IgD-negative memory B cell (primary cell): ENCODE measurements around the gene TNFRSF1A. TPM values are rescaled to one million over a fixed set of nuclear protein-coding genes. Genes with fewer than 3 reads are reported as not detected.

Experiments
- H3K27ac Mint-ChIP-seq, 3 donors: one replicate each; pipeline ENCODE4 v1.8.0; 2020 to 2022; ENCODE audit warnings: mild to moderate bottlenecking in 3 of 3, mixed read lengths in 3 of 3, moderate library complexity in 1 of 3
- H3K27me3 Mint-ChIP-seq: one replicate; pipeline ENCODE4 v1.8.0; 2021; ENCODE audit warnings: mixed read lengths
- H3K36me3 Mint-ChIP-seq: one replicate; pipeline ENCODE4 v1.8.0; 2020; ENCODE audit warnings: mild to moderate bottlenecking, mixed read lengths
- H3K4me1 Mint-ChIP-seq, 3 donors: one replicate each; pipeline ENCODE4 v1.8.0; 2020 to 2022; ENCODE audit warnings: mixed read lengths in 3 of 3, mild to moderate bottlenecking in 1 of 3
- H3K4me3 Mint-ChIP-seq, 4 donors: one replicate each; pipeline ENCODE4 v1.8.0; 2020 to 2022; ENCODE audit warnings: mild to moderate bottlenecking in 4 of 4, mixed read lengths in 4 of 4, moderate library complexity in 3 of 4
- H3K9me3 Mint-ChIP-seq, 3 donors: one replicate each; pipeline ENCODE4 v1.8.0; 2020 to 2021; ENCODE audit warnings: mixed read lengths in 3 of 3, mild to moderate bottlenecking in 1 of 3
- polyA plus RNA-seq: library from polyadenylated mRNA; unstranded; fragments of 300-500 nt; fragmentation: Illumina TruSeq; gene quantifications from one replicate; pipeline ENCODE4 v1.2.3, GENCODE V29; 2021

TNFRSF1A gene
- polyA plus RNA-seq, 1 donor from 2014 or later, result 2.4 TPM

DNA sequence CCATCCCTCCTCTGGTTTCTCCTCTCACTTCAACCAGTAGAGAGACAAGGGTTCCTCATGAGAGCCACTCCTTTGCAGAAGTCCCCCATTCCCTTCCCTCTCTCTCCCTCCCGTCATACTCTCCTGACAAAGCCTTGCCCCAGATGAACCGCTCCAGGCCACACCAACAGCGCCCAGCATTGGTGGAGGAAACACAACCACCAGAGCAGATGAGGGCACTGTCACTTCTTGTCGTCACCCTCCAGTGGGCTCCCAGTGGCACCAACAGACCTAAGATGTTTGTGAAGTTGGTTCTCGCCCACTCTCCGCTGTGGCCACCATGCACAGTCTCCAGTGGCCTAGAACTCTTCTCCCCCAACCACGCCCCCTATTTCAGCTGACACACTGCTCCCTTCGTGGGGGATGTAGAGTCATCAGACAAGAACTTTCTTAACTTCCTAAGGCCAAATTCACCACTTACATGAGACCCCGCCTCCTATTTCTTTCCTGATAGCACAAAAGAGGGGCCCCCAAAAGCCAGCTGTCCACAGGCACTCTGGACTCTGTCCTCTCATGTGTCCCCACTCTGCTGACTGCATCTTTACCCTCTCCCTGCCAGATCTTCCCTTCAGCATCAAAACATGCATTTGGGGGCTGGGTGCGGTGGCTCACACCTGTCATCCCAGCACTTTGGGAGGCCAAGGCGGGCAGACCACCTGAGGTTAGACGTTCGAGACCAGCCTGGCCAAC, 60.6 kb downstream of the TNFRSF1A start:
- no peaks in the 10 kb centered on the region for H3K36me3 Mint-ChIP-seq
- H3K4me3 Mint-ChIP-seq, result no peak overlapping the region
- H3K9me3 Mint-ChIP-seq, result no peaks in the 10 kb centered on the region
- peaks cover 39% of the 10 kb centered on the region for H3K27me3 Mint-ChIP-seq
- H3K4me1 Mint-ChIP-seq, result peaks cover 0 to 9% (median 6%) of the 10 kb centered on the region in 3 donors
- H3K27ac Mint-ChIP-seq, result no peak overlapping the region

DNA sequence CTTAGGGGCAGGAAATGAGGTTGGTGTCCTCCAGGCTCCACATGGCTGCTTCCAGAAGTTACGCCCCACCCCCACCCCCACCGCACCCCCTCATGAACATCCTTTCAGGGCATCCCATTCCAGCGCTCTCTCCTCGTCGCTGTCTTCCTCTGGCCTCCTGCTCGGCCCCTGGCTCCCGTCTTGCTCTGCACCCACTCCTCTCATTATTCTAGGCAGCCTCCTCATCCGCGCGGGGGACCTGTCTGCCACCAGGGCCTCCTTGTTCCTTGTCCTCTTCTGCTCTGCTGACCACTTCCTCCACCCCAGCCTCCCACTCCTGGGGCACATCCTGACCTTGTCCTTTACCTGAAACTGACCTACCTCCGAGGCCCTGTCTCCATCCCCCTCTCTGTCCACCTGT, 61.2 kb downstream of the TNFRSF1A start:
- H3K36me3 Mint-ChIP-seq, result no peaks in the 10 kb centered on the region
- no peak overlapping the region for H3K27ac Mint-ChIP-seq
- H3K9me3 Mint-ChIP-seq, result no peaks in the 10 kb centered on the region
- peaks cover 43% of the 10 kb centered on the region for H3K27me3 Mint-ChIP-seq
- H3K4me3 Mint-ChIP-seq, result no peak overlapping the region
- H3K4me1 Mint-ChIP-seq, result peaks cover 0 to 9% (median 6%) of the 10 kb centered on the region in 3 donors

DNA sequence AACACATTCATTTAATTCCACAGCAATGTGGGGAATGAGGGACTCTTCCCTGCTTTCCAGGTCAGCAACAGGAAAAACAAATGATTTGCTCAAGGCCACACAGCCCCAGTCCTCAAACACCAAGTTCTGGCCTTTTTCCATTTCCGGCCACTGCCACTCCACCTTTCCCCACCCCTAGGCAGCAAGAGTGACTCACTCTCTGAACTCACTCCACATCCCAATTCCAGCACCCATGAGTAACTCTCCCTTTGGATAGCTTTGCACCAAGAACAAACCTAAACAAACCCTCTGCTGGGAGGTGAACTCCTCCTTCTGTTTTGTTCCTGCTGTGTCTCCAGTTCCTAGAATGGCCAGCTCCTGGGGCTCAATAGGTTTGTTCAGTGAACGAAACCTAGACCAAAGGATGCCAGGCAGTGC, 61.8 kb downstream of the TNFRSF1A start:
- H3K4me3 Mint-ChIP-seq, result peak overlapping the region in 1 of 4 donors; percentile 53
- no peak overlapping the region for H3K27ac Mint-ChIP-seq
- H3K4me1 Mint-ChIP-seq, result peaks cover 0 to 7% (median 5%) of the 10 kb centered on the region in 3 donors
- H3K27me3 Mint-ChIP-seq, result peaks cover 42% of the 10 kb centered on the region
- no peaks in the 10 kb centered on the region for H3K36me3 Mint-ChIP-seq
- no peaks in the 10 kb centered on the region for H3K9me3 Mint-ChIP-seq

DNA sequence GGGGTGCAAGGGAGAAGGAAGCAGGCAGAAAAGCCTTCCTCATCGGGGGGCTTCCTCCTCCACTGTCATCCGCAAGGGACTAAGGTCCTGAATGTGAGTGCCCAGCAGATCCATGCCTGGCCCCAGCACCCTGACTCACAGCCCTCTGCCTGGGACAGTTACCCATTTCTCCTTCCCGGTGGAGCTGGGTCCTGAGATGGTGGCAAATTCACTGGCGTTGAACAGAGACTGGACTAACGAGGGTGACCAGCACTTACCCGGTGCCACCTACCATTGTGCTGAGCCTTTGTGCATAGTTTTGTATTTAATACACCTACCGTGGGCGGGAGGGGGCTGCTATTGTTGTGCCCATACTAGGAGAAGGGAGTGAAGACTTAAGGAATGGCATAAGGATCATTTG, 62.2 kb downstream of the TNFRSF1A start:
- no peaks in the 10 kb centered on the region for H3K36me3 Mint-ChIP-seq
- peak overlapping the region in 1 of 3 donors; percentile 73 for H3K27ac Mint-ChIP-seq
- H3K27me3 Mint-ChIP-seq, result peaks cover 44% of the 10 kb centered on the region
- no peaks in the 10 kb centered on the region for H3K9me3 Mint-ChIP-seq
- peaks cover 0 to 5% (median 4%) of the 10 kb centered on the region in 3 donors for H3K4me1 Mint-ChIP-seq
- peak overlapping the region in 2 of 4 donors; percentile 15 to 53 for H3K4me3 Mint-ChIP-seq

DNA sequence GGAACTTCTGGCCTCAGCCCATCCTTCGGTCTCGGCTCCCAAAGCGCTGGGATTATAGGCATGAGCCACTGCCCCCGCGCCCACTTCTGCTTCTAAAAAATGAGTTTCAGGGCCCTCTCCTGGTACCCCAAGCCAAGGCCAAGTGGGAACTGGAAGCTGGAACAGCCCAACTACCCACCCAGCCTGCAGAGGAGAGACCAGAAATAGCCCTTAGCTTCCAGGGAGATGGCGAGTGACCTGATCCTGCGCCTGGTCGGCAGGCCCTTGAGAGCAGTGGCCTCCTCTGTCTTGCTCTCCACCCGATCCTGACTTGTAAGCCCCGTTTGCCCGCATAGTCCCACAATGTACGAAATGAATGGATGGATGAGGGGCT, 62.6 kb downstream of the TNFRSF1A start:
- Mint-ChIP-seq H3K27ac (no peak overlapping the region), H3K27me3 (peaks cover 44% of the 10 kb centered on the region), H3K36me3 (no peaks in the 10 kb centered on the region), H3K9me3 (no peaks in the 10 kb centered on the region), H3K4me1 (peaks cover 0 to 5% (median 4%) of the 10 kb centered on the region in 3 donors), H3K4me3 (peak overlapping the region in 3 of 4 donors; percentile 38 to 53 (median 43))

Other genes starting within 250 kb of the TNFRSF1A start
- gene VWF, start 217.4 kb downstream of the TNFRSF1A start, polyA plus RNA-seq, result 0.11 TPM
- 9.6 TPM for gene CD9, start 141.7 kb downstream of the TNFRSF1A start, polyA plus RNA-seq
- not detected for gene PLEKHG6, start 31.4 kb downstream of the TNFRSF1A start, polyA plus RNA-seq
- not detected for gene SCNN1A, start 33.5 kb upstream of the TNFRSF1A start, polyA plus RNA-seq
- gene LTBR, start 42.1 kb upstream of the TNFRSF1A start, polyA plus RNA-seq, result not detected
- 264 TPM for gene CD27, start 102.9 kb upstream of the TNFRSF1A start, polyA plus RNA-seq
- 125 TPM for gene TAPBPL, start 110.0 kb upstream of the TNFRSF1A start, polyA plus RNA-seq
- gene VAMP1, start 128.6 kb upstream of the TNFRSF1A start, polyA plus RNA-seq, result 8.1 TPM
- gene MRPL51, start 151.2 kb upstream of the TNFRSF1A start, polyA plus RNA-seq, result 165 TPM
- gene NCAPD2, start 152.0 kb upstream of the TNFRSF1A start, polyA plus RNA-seq, result 21.1 TPM
- gene GAPDH, start 192.4 kb upstream of the TNFRSF1A start, polyA plus RNA-seq, result 1,479 TPM
- 12.3 TPM for gene IFFO1, start 214.0 kb upstream of the TNFRSF1A start, polyA plus RNA-seq
- 24.9 TPM for gene NOP2, start 226.2 kb upstream of the TNFRSF1A start, polyA plus RNA-seq